Liver (tissue), 9 donors: ENCODE data around the gene ST6GAL1. TPM values are rescaled to one million over a fixed set of nuclear protein-coding genes. Genes with fewer than 3 reads are reported as not detected.

ENCODE experiments used
- DNase-seq: peaks from one replicate; pipeline ENCODE4 v3.0.0-alpha.2; 2017; ENCODE audit warnings: low spot score
- H3K27ac ChIP-seq, 2 donors: one replicate each; pipeline ENCODE4 v1.7.0; 2013; ENCODE audit warnings: inconsistent platforms in 2 of 2, low read length in 2 of 2, control low read depth in 1 of 2, low read depth in 1 of 2, mild to moderate bottlenecking in 1 of 2
- H3K27me3 ChIP-seq, 4 donors: one replicate each; pipeline versions ENCODE4 v1.6.1 to v1.7.0; 2013; ENCODE audit warnings: low read length in 3 of 4, inconsistent platforms in 1 of 4, mild to moderate bottlenecking in 1 of 4, moderate library complexity in 1 of 4; ENCODE audit not compliant: control insufficient read depth in 4 of 4, insufficient read depth in 4 of 4
- H3K36me3 ChIP-seq, 4 donors: one replicate each; pipeline versions ENCODE4 v1.6.1 to v1.7.0; 2013; ENCODE audit warnings: low read length in 3 of 4, mild to moderate bottlenecking in 3 of 4, low read depth in 1 of 4, moderate library complexity in 1 of 4; ENCODE audit not compliant: control insufficient read depth in 4 of 4, insufficient read depth in 3 of 4
- H3K4me1 ChIP-seq, 4 donors: one replicate each; pipeline versions ENCODE4 v1.6.1 to v1.7.0; 2013; ENCODE audit warnings: low read length in 3 of 4, mild to moderate bottlenecking in 3 of 4, moderate library complexity in 1 of 4; ENCODE audit not compliant: control insufficient read depth in 4 of 4, insufficient read depth in 4 of 4
- H3K4me3 ChIP-seq, 3 donors: one replicate each; pipeline versions ENCODE4 v1.6.1 to v1.7.0; 2013; ENCODE audit warnings: low read length in 3 of 3, control low read depth in 1 of 3, low read depth in 1 of 3, mild to moderate bottlenecking in 1 of 3
- H3K9ac ChIP-seq, 2 donors: one replicate each; pipeline ENCODE4 v1.7.0; 2013; ENCODE audit warnings: low read length in 2 of 2, mild to moderate bottlenecking in 2 of 2, moderate library complexity in 2 of 2, control low read depth in 1 of 2, low read depth in 1 of 2
- H3K9me3 ChIP-seq, 4 donors: one replicate each; pipeline versions ENCODE4 v1.6.1 to v1.7.0; 2013; ENCODE audit warnings: low read length in 3 of 4; ENCODE audit not compliant: control insufficient read depth in 4 of 4
- ATF3 ChIP-seq: IDR thresholded peaks from 2 replicates; pipeline ENCODE4 v1.6.1; 2016; ENCODE audit warnings: antibody characterized with exemption
- EGR1 ChIP-seq, 2 donors: IDR thresholded peaks; 2 replicates each; pipeline ENCODE4 v1.6.1; 2016 to 2018; ENCODE audit warnings: antibody characterized with exemption in 2 of 2, low read depth in 2 of 2
- FOXA1 ChIP-seq: IDR thresholded peaks from 2 replicates; pipeline ENCODE4 v1.6.1; 2016; ENCODE audit warnings: antibody characterized with exemption
- FOXA2 ChIP-seq: IDR thresholded peaks from 2 replicates; pipeline ENCODE4 v1.6.1; 2016; ENCODE audit warnings: antibody characterized with exemption
- GABPA ChIP-seq, 2 donors: IDR thresholded peaks in 1 of 2; conservative IDR thresholded peaks in 1 of 2; 2 replicates each; pipeline ENCODE4 v1.6.1; 2016; ENCODE audit warnings: antibody characterized with exemption in 2 of 2, mild to moderate bottlenecking in 1 of 2, moderate library complexity in 1 of 2
- HNF4A ChIP-seq, 2 donors: conservative IDR thresholded peaks; 2 replicates each; pipeline ENCODE4 v1.6.1; 2016; ENCODE audit warnings: antibody characterized with exemption in 2 of 2, mild to moderate bottlenecking in 2 of 2
- HNF4G ChIP-seq: IDR thresholded peaks from 2 replicates; pipeline ENCODE4 v1.6.1; 2016; ENCODE audit warnings: antibody characterized with exemption
- JUND ChIP-seq, 2 donors: IDR thresholded peaks; 2 replicates each; pipeline ENCODE4 v1.6.1; 2016; ENCODE audit warnings: antibody characterized with exemption in 2 of 2
- MAX ChIP-seq: IDR thresholded peaks from 2 replicates; pipeline ENCODE4 v1.6.1; 2016; ENCODE audit warnings: antibody characterized with exemption
- NR2F2 ChIP-seq: IDR thresholded peaks from 2 replicates; pipeline ENCODE4 v1.6.1; 2016; ENCODE audit warnings: antibody characterized with exemption
- RAD21 ChIP-seq, 2 donors: IDR thresholded peaks; 2 replicates each; pipeline ENCODE4 v1.6.1; 2016; ENCODE audit warnings: antibody characterized with exemption in 2 of 2, mild to moderate bottlenecking in 2 of 2
- REST ChIP-seq: IDR thresholded peaks from 2 replicates; pipeline ENCODE4 v1.6.1; 2016; ENCODE audit warnings: antibody characterized with exemption, mild to moderate bottlenecking
- RXRA ChIP-seq, 2 donors: IDR thresholded peaks; 2 replicates each; pipeline ENCODE4 v1.6.1; 2017 to 2018; ENCODE audit warnings: antibody characterized with exemption in 2 of 2, mild to moderate bottlenecking in 1 of 2
- SP1 ChIP-seq: IDR thresholded peaks from 2 replicates; pipeline ENCODE4 v1.6.1; 2018; ENCODE audit warnings: antibody characterized with exemption, mild to moderate bottlenecking
- TAF1 ChIP-seq: conservative IDR thresholded peaks from 2 replicates; pipeline ENCODE4 v1.6.1; 2016; ENCODE audit warnings: antibody characterized with exemption, mild to moderate bottlenecking
- YY1 ChIP-seq: IDR thresholded peaks from 2 replicates; pipeline ENCODE4 v1.6.1; 2016; ENCODE audit warnings: antibody characterized with exemption, mild to moderate bottlenecking
- ZBTB33 ChIP-seq: IDR thresholded peaks from 2 replicates; pipeline ENCODE4 v1.6.1; 2016; ENCODE audit warnings: antibody characterized with exemption
- WGBS: extraction: QIAGEN DNeasy Blood & Tissue Kit; methylation state at CpG from one replicate; pipeline ENCODE4 v1.1.7; 2013; 5-methylcytosine and 5-hydroxymethylcytosine counted together
- polyA plus RNA-seq, 2 donors: library from polyadenylated mRNA; stranded (reverse) in 1 of 2; unstranded in 1 of 2; fragments of 200-250 nt in 1 of 2; fragments of >200 nt in 1 of 2; fragmentation: Nextera tagmentation in 1 of 2; extraction: Ambion mirVana in 1 of 2; gene quantifications; one replicate each; pipeline versions ENCODE4 v1.2.1 to v1.2.3, GENCODE V29; 2013 to 2015
- total RNA-seq, 2 donors: library from RNA; depleted of rRNA; stranded (reverse); fragments of >200 nt; gene quantifications; one replicate each; pipeline ENCODE4 v1.2.3, GENCODE V29; 2014
- donor health status: healthy.
- donor health status: healthy.
- donor health status: healthy.
- donor health status: healthy.
- donor health status: healthy.

Gene ST6GAL1
- total and polyA plus RNA-seq, 4 donors: 102 to 425 (median 328) TPM

GRCh38 chr3:187017511-187018230 is 87.3 kb downstream of the ST6GAL1 start:
- H3K9ac ChIP-seq: no peak overlapping the region
- TF ChIP-seq RAD21 (IDR thresholded peaks at IDR 0.05): no peak
- no peak for TF ChIP-seq RXRA (IDR thresholded peaks at IDR 0.05)
- no peak for TF ChIP-seq GABPA (IDR thresholded peaks at IDR 0.05 in 1 of 2, conservative IDR thresholded peaks at IDR 0.05 in 1 of 2)
- TF ChIP-seq JUND (IDR thresholded peaks at IDR 0.05): no peak
- no peak for TF ChIP-seq REST
- no peak for TF ChIP-seq SP1
- no peak for TF ChIP-seq FOXA2
- no peak for TF ChIP-seq YY1
- no peak for TF ChIP-seq MAX
- TF ChIP-seq HNF4G: no peak
- no peak for TF ChIP-seq ATF3
- no peak for TF ChIP-seq TAF1
- TF ChIP-seq FOXA1: no peak
- no peak for TF ChIP-seq NR2F2
- no peak overlapping the region for H3K4me3 ChIP-seq
- H3K36me3 ChIP-seq: no peaks in the 10 kb centered on the region
- H3K9me3 ChIP-seq: no peaks in the 10 kb centered on the region
- WGBS: 78% methylated on average over 17 of the region's 17 CpGs
- no peak overlapping the region for H3K27ac ChIP-seq
- no peak for DNase-seq
- H3K4me1 ChIP-seq: peaks cover under 1 to 7% (median 4%) of the 10 kb centered on the region in 4 donors
- no peaks in the 10 kb centered on the region for H3K27me3 ChIP-seq

- Histone ChIP-seq H3K9ac (no peak overlapping the region), H3K4me3 (no peak overlapping the region), H3K27me3 (no peaks in the 10 kb centered on the region), H3K36me3 (no peaks in the 10 kb centered on the region), H3K9me3 (no peaks in the 10 kb centered on the region), H3K27ac (no peak overlapping the region), H3K4me1 (peaks cover 0 to 4% (median 0%) of the 10 kb centered on the region in 4 donors)
- TF ChIP-seq MAX (no peak), SP1 (no peak), RAD21 (IDR thresholded peaks at IDR 0.05) (no peak), FOXA2 (no peak), YY1 (no peak), EGR1 (IDR thresholded peaks at IDR 0.05; ENCODE audit: low read depth in 2 of 2) (no peak), GABPA (IDR thresholded peaks at IDR 0.05 in 1 of 2, conservative IDR thresholded peaks at IDR 0.05 in 1 of 2) (no peak), ZBTB33 (no peak), HNF4A (conservative IDR thresholded peaks at IDR 0.05) (no peak), NR2F2 (no peak), HNF4G (no peak)
- WGBS: 95% methylated on average over 4 of the region's 4 CpGs
- DNase-seq: no peak
These were observed 89.3 kb downstream of the ST6GAL1 start for GRCh38 chr3:187019542-187020072.
